Fibroblast of lung (primary cell): Measurements from ENCODE around the gene ADH4. TPM values are rescaled to one million over a fixed set of nuclear protein-coding genes. Genes with fewer than 3 reads are reported as not detected.

Experiments
- DNase-seq, 2 donors: peaks; one replicate each; pipeline versions ENCODE4 v3.0.0 to v3.0.0-alpha.2; 2010; ENCODE audit warnings: low read depth in 2 of 2
- H2AFZ ChIP-seq: 2 replicates; pipeline ENCODE4 v1.5.1; 2012; ENCODE audit warnings: low read length, control low read depth, inconsistent platforms
- H3K27ac ChIP-seq: 2 replicates; pipeline ENCODE4 v1.5.1; 2011; ENCODE audit warnings: low read length, control low read depth; ENCODE audit not compliant: insufficient read depth
- H3K27me3 ChIP-seq: 2 replicates; pipeline ENCODE4 v1.5.1; 2011; ENCODE audit warnings: mild to moderate bottlenecking, low read length; ENCODE audit not compliant: control insufficient read depth, insufficient read depth
- H3K36me3 ChIP-seq: 2 replicates; pipeline ENCODE4 v1.5.1; 2011; ENCODE audit warnings: low read length; ENCODE audit not compliant: control insufficient read depth, insufficient read depth
- H3K4me1 ChIP-seq: 2 replicates; pipeline ENCODE4 v1.5.1; 2011; ENCODE audit warnings: low read length; ENCODE audit not compliant: control insufficient read depth, insufficient read depth; ENCODE audit errors: extremely low read depth
- H3K4me2 ChIP-seq: 2 replicates; pipeline ENCODE4 v1.5.1; 2011; ENCODE audit warnings: low read length, control low read depth; ENCODE audit not compliant: insufficient read depth; ENCODE audit errors: extremely low read depth
- H3K4me3 ChIP-seq, 4 experiments: fragments of 200-600 bp in 1 of 4; sonication (generic) in 1 of 4; replicated peaks in 1 of 4; 2 replicates each; pipeline ENCODE4 v1.5.1; 2011 to 2016; ENCODE audit warnings: low read length in 4 of 4, low read depth in 3 of 4, mild to moderate bottlenecking in 3 of 4, control low read depth in 2 of 4, inconsistent platforms in 1 of 4, mixed read lengths in 1 of 4; ENCODE audit not compliant: insufficient read depth in 1 of 4; ENCODE audit errors: control extremely low read depth in 1 of 4
- H3K79me2 ChIP-seq: 2 replicates; pipeline ENCODE4 v1.5.1; 2012; ENCODE audit warnings: mild to moderate bottlenecking, low read length, inconsistent platforms; ENCODE audit not compliant: control insufficient read depth, insufficient read depth
- H3K9ac ChIP-seq: 2 replicates; pipeline ENCODE4 v1.5.1; 2011; ENCODE audit warnings: mild to moderate bottlenecking, low read length, control low read depth; ENCODE audit not compliant: insufficient read depth
- H3K9me3 ChIP-seq: 2 replicates; pipeline ENCODE4 v1.5.1; 2012; ENCODE audit warnings: low read depth, low read length; ENCODE audit not compliant: control insufficient read depth, insufficient read depth
- H4K20me1 ChIP-seq: 2 replicates; pipeline ENCODE4 v1.5.1; 2011; ENCODE audit warnings: low read length; ENCODE audit not compliant: control insufficient read depth, insufficient read depth; ENCODE audit errors: extremely low read depth
- CTCF ChIP-seq, 2 donors: IDR thresholded peaks in 1 of 2; conservative IDR thresholded peaks in 1 of 2; 1 replicate in 1 of 2; 2 replicates in 1 of 2; pipeline ENCODE4 v1.5.1; 2011 to 2012; ENCODE audit warnings: low read length in 2 of 2, control low read depth in 1 of 2, inconsistent platforms in 1 of 2, low read depth in 1 of 2, mild to moderate bottlenecking in 1 of 2
- EZH2 ChIP-seq: IDR thresholded peaks from 2 replicates; pipeline ENCODE4 v1.5.1; 2012; ENCODE audit warnings: low read length, control low read depth, mild to moderate bottlenecking; ENCODE audit errors: missing control alignments
- polyA plus RNA-seq, 2 donors: library from polyadenylated mRNA; depleted of rRNA in 1 of 2; stranded (reverse) in 1 of 2; unstranded in 1 of 2; fragments of >200 nt; gene quantifications; 2 replicates each; pipeline ENCODE4 v1.2.1, GENCODE V29; 2011 to 2012; ENCODE audit warnings: missing spikeins in 1 of 2
- total RNA-seq: library from RNA; depleted of rRNA; stranded (reverse); fragments of >200 nt; gene quantifications from 2 replicates; pipeline ENCODE4 v1.2.1, GENCODE V29; 2014

The ADH4 gene
- total and polyA plus RNA-seq, 2 donors (not counting 1 experiment from before 2014, with no cell fraction given): 0.03 TPM; not detected in 1

- H3K4me3 ChIP-seq: no peak overlapping the region
- no peaks in the 10 kb centered on the region for H3K4me1 ChIP-seq
- H2AFZ ChIP-seq: no peak overlapping the region
- no peaks in the 10 kb centered on the region for H4K20me1 ChIP-seq
- no peak for TF ChIP-seq CTCF (conservative IDR thresholded peaks at IDR 0.05 in 1 of 2, IDR thresholded peaks at IDR 0.05 in 1 of 2; ENCODE audit: low read depth in 1 of 2, low read length in 2 of 2)
- no peak for TF ChIP-seq EZH2
- H3K9me3 ChIP-seq: no peaks in the 10 kb centered on the region
- no peak for DNase-seq
- no peak overlapping the region for H3K27ac ChIP-seq
- H3K4me2 ChIP-seq: no peak overlapping the region
- H3K27me3 ChIP-seq: no peaks in the 10 kb centered on the region
- no peaks in the 10 kb centered on the region for H3K79me2 ChIP-seq
- no peaks in the 10 kb centered on the region for H3K36me3 ChIP-seq
- H3K9ac ChIP-seq: no peak overlapping the region
Measured at GRCh38 chr4:99135541-99136162, 8.4 kb downstream of the ADH4 start.

GRCh38 chr4:99134586-99134985, 9.5 kb downstream of the ADH4 start:
- no peaks in the 10 kb centered on the region for H3K9me3 ChIP-seq
- no peak overlapping the region for H3K4me2 ChIP-seq
- H4K20me1 ChIP-seq: no peaks in the 10 kb centered on the region
- TF ChIP-seq EZH2: no peak
- no peak for TF ChIP-seq CTCF (conservative IDR thresholded peaks at IDR 0.05 in 1 of 2, IDR thresholded peaks at IDR 0.05 in 1 of 2; ENCODE audit: low read depth in 1 of 2, low read length in 2 of 2)
- H2AFZ ChIP-seq: no peak overlapping the region
- H3K4me3 ChIP-seq: no peak overlapping the region
- no peaks in the 10 kb centered on the region for H3K79me2 ChIP-seq
- no peak overlapping the region for H3K27ac ChIP-seq
- no peaks in the 10 kb centered on the region for H3K4me1 ChIP-seq
- peak in 1 of 2 donors; percentile 47 for DNase-seq
- no peak overlapping the region for H3K9ac ChIP-seq
- no peaks in the 10 kb centered on the region for H3K36me3 ChIP-seq
- no peaks in the 10 kb centered on the region for H3K27me3 ChIP-seq

GRCh38 chr4:99131378-99131777, 12.7 kb downstream of the ADH4 start:
- H3K4me2 ChIP-seq: no peak overlapping the region
- no peaks in the 10 kb centered on the region for H3K9me3 ChIP-seq
- H4K20me1 ChIP-seq: no peaks in the 10 kb centered on the region
- H3K4me3 ChIP-seq: no peak overlapping the region
- H3K27me3 ChIP-seq: no peaks in the 10 kb centered on the region
- TF ChIP-seq EZH2 (no peak), CTCF (conservative IDR thresholded peaks at IDR 0.05 in 1 of 2, IDR thresholded peaks at IDR 0.05 in 1 of 2; ENCODE audit: low read depth in 1 of 2, low read length in 2 of 2) (no peak)
- H3K9ac ChIP-seq: no peak overlapping the region
- no peaks in the 10 kb centered on the region for H3K36me3 ChIP-seq
- no peak overlapping the region for H3K27ac ChIP-seq
- H3K4me1 ChIP-seq: no peaks in the 10 kb centered on the region
- DNase-seq: no peak
- H3K79me2 ChIP-seq: no peaks in the 10 kb centered on the region
- no peak overlapping the region for H2AFZ ChIP-seq
